Left colon (tissue), 2 donors: Measurements from ENCODE around the gene PAX4. TPM values are rescaled to one million over a fixed set of nuclear protein-coding genes. Genes with fewer than 3 reads are reported as not detected.

Experiments
- ATAC-seq: fragments of 200-7000 bp; cut with Tn5 transposase; one replicate; pipeline ENCODE4 v1.9.1; 2020; ENCODE audit warnings: mild to moderate bottlenecking, moderate library complexity
- DNase-seq, 2 donors: peaks; one replicate each; pipeline ENCODE4 v3.0.0-alpha.2; 2020
- intact Hi-C, 2 donors: fragments of 100-400 bp; cut with DNase I in 1 of 2; cut with micrococcal nuclease in 1 of 2; formaldehyde crosslinking; loops; one replicate each; pipeline versions ENCODE4 v1.11.2 to v1.14.0; 2022; cut with DNase I, micrococcal nuclease
- total RNA-seq, 2 donors: library from RNA; stranded (reverse); fragmentation: NEBNext Ultra II Directional; extraction: Animal tissue kit (Norgen Biotek cat#: 25700); gene quantifications; one replicate each; pipeline ENCODE4 v1.2.1, GENCODE V29; 2021
- donor health status: DM: no; HTN: no; CAD: no.
- donor health status: DM: yes; HTN: yes; CAD: no.

PAX4 gene
- total RNA-seq, 2 donors from 2014 or later = 0.98 to 1.6 TPM

DNA sequence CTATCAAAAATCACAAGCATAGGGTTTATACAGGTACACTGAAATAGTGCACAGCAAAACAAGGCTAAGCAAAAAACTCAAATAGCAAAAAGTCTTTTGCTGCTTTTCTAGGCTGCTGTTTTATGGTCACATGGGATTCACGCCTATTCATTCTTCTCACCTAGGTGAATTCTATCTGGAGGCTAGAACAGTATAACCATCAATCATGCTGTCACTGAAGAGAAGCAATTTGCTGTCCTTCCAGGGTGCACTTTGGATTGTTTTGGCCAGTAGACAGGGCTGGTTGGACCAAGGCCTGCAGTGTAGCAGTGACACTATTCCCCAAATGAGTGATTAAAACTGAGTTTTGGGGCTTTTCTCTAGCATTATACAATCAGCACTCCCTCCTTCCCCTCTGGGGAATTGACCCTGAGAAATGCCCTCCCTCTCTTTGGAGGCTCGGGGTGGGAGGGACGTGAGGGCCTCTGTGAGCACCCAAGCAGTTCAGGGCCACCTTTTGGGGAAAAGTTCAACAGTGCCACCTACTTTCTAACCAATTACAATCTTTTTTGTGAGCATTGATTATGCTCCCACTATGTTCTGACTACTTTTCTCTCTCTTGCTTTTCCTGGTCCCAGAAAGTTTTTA lies 17.8 kb upstream of the PAX4 start:
- intact Hi-C loops = no loop called here
- ATAC-seq (peak; percentile 64), DNase-seq (no peak)

DNA sequence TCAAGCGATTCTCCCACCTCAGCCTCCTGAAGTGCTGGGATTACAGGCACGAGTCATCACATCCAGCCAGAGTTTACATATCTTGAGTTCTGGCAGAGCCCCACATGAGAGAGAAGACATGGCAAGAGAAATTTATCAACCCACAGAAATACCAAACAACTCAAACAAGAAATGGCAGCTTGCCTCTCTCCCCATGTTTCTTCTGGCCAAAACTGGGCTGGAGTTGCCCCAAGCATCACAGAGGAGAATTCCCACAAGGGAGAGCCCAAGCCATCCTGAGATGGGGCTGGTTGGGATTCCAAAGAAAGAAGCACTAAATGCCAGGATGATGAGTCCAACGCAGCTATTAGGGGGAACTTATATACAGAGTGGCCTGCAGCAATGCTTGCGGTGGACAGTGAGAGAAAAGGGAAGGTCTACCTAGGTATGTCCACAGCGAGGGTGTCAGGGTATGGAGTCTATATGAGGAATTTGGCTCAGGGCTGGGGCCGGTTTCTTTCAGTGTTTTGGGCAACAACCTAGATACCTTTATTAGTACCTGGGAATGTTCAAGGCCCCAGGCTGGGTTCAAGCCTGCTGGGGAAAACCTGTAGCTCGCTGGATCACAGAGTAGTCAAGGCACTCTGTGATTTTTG lies 14.5 kb upstream of the PAX4 start:
- intact Hi-C loops = no loop called here
- ATAC-seq (no peak), DNase-seq (no peak)

DNA sequence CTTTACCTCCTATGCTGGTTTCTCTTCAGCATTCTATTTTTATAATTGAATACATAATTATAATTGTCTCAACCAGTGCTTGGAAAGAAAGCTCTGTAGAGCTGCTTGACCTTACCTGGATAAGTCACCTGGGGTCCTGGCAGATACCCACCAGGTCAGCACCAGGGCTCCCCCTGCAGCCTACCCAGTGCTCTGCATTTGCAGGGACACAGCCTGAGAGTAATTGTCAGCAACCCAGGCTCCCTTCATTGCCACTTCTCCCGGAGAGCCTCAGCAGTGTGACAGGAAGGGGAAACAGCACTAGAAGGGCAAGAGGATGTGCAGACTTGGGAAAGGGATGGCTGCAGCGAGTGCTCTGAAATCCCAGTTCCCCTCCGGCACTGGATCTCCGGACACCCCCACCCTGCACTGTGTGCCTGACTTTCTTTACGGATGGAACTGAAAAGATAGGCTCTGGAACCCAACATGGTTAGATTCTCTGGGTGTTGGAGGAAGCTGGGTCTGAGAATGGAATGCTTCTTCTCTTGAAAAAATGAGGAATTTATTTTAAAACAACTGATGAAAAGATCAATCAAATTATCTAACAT lies 11.4 kb upstream of the PAX4 start:
- peak in 1 of 2 donors; percentile 34 for DNase-seq
- ATAC-seq = peak; percentile 37
- intact Hi-C loops = no loop called here

DNA sequence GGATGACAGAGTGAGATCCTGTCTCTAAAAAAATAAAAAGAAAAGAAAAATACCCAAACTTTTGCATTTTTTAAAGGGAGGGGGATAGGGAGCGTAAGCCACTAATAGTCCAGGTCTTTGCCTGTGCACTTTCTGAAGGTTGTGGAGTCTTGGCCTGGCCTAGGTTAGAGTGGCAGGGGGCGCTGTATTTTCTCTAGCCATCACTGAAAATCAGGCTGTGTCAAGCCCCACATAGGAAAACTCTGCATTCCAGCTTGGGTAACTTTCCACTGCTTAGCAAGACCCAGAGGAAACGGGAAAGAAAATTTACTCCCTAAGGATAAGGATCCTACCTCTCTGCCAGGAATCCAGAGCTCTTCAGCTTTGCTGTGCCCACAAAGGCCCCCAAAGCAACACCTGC lies 10.5 kb upstream of the PAX4 start:
- DNase-seq = no peak
- no peak for ATAC-seq
- intact Hi-C loops = no loop called here

DNA sequence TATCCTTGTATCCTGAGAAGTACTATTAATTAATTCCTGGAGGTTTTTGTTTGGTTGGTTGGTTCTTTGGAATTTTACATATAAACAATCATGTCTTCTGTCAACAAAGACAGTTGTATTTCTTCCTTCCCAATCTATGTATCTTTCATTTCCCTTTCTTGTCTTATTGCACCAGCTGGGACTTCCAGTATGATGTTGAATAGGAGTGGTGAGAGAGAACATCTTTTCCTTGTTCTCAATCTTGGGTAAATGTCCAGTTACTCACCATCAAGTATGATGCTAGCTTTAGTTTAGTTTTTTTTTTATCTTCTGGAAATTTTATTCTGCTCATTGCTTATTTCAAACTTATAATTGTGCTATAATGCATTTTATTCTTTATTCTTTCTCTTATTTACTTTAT lies 7.4 kb upstream of the PAX4 start:
- ATAC-seq = no peak
- intact Hi-C loops = no loop called here
- DNase-seq = no peak

DNA sequence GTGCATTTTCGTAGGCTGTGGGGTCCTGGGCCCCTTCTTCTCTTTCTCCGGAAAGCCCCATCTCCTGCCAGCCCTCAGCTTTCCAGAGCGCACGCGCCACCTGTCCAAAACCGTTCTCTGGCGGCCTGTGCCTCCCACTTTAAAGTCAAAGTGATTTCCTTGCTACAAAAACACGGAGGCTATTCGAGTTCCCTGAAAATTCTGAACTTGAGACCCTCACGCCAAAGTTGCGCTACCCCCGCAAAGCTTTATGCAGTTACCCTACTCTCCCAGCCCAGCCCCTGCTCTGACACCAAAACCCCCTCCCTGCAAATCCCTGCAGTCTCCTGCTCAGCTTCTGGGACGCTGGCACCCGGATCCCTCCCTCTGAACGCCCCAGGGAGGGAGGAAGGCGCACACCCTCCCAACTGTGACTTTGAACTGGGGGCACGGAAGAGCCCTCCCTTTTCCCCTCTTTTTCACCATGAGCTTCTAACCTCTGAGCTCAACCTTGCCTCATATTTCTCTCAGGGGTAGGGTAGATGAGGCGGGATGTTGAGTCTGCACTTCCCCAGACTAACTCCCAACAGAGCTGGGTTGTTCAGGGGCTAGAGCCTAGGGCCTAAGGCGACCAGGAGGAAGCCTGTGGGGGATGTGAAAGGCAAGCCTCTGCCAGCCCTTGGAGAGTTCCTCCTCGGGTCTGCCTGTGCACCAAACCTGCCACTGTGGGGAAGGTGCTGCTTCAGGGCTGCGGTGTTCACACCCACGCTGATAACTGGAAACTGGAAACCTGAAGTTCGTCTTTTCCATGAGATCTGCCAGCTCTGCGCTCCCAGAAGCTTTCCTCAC lies 2.7 kb upstream of the PAX4 start:
- ATAC-seq = no peak
- intact Hi-C loops = no loop called here
- DNase-seq = no peak

DNA sequence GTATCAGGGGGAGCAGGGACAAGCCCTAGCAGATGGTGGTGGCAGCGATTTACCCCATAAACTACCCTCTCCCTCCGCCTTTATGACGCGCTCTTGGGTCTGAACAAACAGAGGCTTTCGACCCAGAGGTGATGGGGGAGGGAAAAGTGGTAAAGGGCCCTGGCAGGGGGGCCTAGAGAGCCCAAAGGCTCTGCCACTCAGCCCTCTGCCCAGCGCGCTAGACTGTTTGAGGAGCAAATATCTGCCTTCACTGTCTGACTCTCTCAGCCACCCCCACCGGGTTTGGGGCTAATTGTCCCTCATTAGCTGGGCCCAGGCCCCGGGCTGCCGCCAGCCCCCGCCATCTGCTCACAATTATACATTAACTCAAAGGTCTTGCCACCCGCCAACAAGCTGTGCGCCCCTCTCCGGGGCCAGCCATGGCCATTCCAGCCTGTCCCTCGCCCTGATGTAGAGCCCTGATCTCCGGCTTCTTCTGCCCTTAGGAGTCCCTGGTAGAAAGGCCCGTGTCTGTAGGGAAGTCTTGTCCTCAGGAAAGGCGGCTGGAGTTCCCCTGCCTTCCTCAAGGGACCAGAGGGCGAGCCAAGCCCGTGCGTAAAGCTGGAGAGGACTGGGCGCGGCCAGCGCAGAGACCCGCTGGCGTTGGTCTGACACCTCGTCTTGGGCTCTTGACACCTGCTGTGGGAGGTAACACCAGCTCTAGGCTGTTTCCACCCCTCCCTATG lies 1.9 kb upstream of the PAX4 start:
- peak; percentile 17 for ATAC-seq
- no peak for DNase-seq
- intact Hi-C loops = no loop called here

DNA sequence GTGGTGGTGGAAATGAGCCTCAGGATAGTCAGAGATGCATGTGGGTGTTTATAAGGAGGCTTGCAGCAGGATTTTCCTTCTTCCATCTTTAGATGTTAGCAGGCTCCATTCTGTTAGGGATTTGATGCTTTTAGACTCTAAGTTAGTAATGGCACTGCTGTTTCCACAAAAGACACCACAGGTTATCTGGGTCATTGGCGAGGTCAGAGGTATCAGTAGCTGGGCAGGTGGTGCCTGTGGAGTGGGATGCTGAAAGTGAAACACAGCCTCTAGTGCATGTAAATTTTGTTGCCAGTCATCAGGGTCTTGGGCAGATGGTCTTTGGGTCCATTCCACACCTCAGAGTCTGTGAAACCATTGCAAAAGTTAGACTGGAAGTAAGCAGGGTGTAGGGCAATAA lies 833 bp upstream of the PAX4 start:
- intact Hi-C loops = no loop called here
- DNase-seq (no peak), ATAC-seq (no peak)

DNA sequence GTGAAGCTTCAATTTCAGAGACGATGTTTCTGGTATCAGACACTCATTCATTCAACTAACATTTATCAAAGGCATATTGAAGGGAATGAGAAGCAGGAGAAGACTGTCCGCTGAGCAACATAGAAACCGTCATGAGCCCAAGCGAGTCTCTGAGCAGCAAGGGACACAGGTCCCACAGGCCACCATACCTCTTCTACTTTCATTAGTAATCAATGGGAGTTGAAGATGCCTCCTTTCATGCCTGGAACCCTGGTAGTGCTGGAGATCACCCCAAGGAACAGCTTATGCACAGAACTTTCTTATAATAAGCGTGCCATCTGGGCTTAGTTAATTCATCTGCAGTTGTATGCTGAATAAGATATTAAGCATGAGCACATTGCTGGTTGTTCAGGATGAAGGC lies 1.2 kb downstream of the PAX4 start:
- ATAC-seq (no peak), DNase-seq (no peak)
- intact Hi-C loops = no loop called here

DNA sequence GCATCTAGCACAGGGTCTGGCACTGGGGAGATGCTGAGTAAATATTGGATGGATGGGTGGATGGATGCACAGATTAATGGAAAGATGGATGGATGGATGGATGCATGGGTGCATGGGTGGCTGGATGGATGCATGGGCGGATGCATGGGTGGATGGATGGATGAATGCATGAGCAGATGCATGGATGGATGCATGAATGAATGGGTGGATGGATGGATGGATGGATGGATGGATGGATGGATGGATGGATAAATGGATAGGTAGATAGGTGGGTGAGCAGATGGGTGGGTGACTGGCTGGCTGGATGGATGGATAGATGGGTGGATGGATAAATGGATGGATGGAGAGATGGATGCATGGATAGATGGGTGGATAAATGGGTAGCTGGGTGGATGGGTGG lies 5.7 kb downstream of the PAX4 start:
- intact Hi-C loops = no loop called here
- DNase-seq (no peak), ATAC-seq (no peak)

DNA sequence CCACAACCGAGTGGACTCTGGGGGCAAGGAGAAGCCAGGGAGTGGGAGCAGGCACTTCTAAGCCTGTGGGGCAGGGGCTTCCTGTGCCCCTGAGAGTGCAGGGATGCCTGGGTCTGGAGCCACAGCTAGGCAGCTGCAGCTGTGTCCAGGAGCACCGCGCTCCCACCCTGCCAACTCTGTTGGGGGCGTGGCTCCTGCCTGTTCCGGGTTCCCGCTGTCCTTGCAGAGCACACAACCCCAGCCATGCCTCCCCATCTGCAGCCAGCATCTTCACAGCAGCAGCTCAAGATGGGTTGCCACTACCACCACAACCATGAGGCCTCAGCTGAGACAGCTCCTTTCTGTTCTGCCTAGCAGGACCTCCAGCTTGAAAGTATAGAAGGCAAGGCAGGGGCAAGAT lies 8.6 kb downstream of the PAX4 start:
- intact Hi-C loops = no loop called here
- ATAC-seq = no peak
- DNase-seq = no peak

DNA sequence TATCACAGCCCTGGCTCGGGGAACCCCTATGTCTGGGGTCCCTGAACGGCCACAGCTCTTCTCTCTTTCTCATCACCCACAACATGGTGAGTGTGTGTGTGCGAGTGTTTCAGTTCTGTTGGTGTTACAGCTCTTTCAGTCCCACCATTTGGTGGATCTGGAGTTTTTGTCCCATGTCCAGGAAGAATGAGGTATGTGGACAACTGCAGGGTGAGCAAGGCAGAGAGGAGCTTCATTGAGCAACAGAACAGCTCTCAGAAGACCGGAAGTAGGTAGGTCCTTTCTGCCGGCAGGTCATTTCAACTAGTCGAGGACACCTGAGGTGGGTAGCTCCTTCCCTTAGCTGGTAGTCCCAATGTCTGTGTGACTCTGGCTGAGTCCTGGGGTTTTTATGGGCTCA lies 9.5 kb downstream of the PAX4 start:
- no peak for ATAC-seq
- intact Hi-C loops = no loop called here

DNA sequence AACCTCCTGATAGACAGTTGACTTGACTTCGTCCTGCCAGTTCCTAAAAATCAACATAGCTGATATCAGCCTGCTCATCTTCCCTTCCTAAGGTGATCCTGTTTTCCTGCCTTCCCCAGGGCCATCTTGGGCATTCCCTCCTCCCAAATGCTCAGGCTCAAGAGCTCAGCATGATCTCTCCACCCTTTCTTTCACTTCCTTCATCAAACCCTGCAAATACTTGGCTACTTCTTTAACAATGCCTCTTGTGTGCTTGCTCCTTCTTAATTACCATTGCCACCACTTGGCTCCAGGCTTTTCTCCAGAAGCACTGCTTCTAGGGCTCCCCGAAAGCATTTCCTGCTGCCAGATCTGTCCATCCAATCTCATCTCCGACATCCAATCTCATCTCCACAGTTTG lies 17.1 kb downstream of the PAX4 start:
- intact Hi-C loops = no loop called here
- DNase-seq (no peak), ATAC-seq (no peak)

More for the DNA sequence above, 9.5 kb downstream of the PAX4 start:
- no peak for DNase-seq

DNA sequence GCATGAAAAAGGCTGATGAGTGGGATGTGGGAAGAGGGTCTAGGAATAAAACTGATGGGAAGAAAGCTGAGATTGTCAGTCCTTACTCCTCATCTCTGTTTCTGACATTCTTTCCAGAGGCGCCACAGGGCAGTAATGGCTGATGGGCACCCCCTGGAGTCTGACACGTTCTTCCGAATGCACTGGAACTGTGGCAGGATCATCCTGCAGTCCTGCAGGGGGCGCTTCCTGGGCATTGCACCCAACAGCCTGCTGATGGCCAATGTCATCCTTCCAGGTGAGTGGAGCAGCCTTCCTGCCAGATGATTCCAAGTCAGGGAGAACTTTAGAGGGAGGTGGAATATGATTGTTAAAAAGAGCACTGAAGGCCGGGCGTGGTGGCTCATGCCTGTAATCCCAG lies 19.6 kb downstream of the PAX4 start:
- ATAC-seq (no peak), DNase-seq (no peak)
- intact Hi-C loops = no loop called here

DNA sequence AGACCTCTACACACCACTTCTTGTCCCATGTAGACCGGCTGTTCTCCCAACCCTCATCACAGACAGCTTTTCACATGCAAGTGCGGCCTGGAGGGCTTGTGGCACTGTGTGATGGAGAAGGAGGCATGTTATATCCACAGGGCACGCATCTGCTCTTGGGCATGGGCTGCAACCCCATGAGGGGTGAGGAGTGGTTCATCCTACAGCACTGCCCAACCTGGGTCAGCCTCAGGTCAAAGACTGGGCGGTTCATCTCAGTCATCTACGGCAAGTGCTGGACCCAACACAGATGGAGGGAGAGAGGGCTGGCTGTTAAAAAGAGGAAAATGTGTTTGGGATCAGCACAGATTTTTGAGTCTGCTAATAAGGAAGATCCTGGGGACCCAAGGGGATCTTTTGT lies 22.2 kb downstream of the PAX4 start:
- DNase-seq = no peak
- intact Hi-C loops = no loop called here
- ATAC-seq = no peak

DNA sequence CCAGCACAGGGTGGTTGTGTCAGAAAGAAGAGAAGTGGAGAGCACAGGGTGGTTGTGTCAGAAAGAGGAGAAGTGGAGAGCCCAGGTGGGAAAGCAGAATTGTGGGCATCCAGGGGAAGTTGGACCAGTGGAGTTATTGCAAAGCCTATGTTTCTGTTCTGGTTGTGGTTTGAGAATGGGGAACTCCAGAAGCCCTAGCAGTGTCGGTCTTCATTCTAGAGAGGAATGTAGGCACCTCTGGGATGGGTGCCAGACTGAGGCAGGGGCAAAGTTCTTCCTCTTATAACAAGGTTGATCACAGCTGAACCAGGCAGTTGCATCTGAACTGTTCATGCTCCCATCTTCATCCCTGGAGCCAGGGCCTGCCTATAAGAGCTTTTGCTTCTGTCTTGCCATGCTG lies 23.5 kb downstream of the PAX4 start:
- ATAC-seq (peak; percentile 55), DNase-seq (peak in 1 of 2 donors; percentile 28)
- intact Hi-C loops = no loop called here

DNA sequence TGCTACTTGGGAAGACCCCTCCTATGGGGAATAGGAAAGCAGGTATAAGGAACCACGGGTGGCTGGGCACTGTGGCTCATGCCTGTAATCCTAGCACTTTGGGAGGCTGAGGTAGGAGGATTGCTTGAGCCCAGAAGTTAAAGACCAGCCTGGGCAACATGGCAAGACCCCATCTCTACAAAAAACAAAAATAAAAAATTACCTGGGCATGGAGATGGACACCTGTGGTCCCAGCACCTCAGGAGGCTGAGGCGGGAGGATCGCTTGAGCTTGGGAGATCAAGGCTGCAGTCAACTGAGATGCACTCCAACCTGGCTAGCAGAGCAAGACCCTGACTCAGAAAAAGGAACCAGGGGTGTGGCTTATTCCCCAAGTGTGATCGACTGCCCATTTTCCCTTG lies 25.4 kb downstream of the PAX4 start:
- intact Hi-C loops = no loop called here
- DNase-seq (no peak), ATAC-seq (no peak)

DNA sequence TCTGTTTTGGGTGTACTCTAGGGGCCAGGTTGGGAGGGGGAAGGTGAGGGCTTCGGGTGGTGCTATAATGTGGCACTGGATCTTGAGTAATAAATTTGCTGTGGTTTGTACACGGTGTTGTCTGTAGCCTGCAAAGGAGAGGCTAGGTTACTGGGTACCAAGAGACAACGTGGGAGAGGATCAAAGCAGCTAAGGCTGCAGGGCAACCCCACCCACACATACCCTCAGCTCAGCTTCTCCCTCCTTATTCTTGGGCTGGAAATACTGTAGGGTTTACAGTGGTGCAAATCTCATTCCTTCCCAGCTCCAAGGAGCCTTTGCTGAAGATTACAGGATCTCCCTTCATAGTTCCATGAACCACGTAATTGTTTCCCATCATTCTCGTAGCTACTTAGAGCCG lies 26.4 kb downstream of the PAX4 start:
- no peak for ATAC-seq
- no peak for DNase-seq
- intact Hi-C loops = no loop called here

DNA sequence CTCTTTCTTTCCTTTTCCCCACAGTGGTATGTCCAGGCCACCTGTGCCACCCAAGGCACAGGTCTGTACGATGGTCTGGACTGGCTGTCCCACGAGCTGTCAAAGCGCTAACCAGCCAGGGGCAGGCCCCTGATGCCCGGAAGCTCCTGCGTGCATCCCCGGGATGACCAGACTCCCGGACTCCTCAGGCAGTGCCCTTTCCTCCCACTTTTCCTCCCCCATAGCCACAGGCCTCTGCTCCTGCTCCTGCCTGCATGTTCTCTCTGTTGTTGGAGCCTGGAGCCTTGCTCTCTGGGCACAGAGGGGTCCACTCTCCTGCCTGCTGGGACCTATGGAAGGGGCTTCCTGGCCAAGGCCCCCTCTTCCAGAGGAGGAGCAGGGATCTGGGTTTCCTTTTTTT lies 26.8 kb downstream of the PAX4 start:
- ATAC-seq (no peak), DNase-seq (no peak)
- intact Hi-C loops = no loop called here
